ENCODE measurements around the gene ARSK. TPM values are rescaled to one million over a fixed set of nuclear protein-coding genes. Genes with fewer than 3 reads are reported as not detected.

Gene ARSK
- total RNA-seq, 1 experiment from 2014 or later = 8.5 TPM

DNA sequence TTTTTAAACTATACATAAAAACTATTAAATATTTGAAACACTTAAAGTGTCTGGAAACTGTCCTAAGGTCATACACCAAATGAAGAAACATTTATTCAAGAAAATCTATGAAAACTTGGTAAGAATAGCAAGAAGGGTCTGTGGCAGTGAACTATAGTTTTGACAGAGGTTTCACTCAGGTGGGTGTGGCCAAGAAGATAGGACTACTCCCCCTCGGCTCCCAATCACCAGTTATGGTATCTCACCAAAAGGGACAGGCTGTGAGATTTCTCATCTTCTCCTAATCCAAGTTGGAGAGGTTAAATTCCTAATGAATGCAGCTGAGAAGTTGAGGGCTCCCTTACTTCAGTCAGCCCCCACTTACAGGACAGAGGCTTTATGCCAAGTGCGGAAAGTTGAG is 2.9 kb downstream of the ARSK start:
- Histone ChIP-seq H3T11ph (ENCODE audit: low read length) (no peak overlapping the region), H3K27ac (ENCODE audit: insufficient read length, low read depth, low read length) (no peak overlapping the region), H2BK5ac (ENCODE audit: insufficient read length, low read length) (no peak overlapping the region), H2AK5ac (ENCODE audit: insufficient read length, low read length) (no peak overlapping the region), H3K9ac (ENCODE audit: extremely low read depth, insufficient read length, low read length) (no peak overlapping the region), H3K23me2 (ENCODE audit: insufficient read length, low read depth, low read length, poor library complexity, severe bottlenecking) (peaks cover 3% of the 10 kb centered on the region), H2BK120ac (ENCODE audit: low read depth, low read length, poor library complexity, severe bottlenecking) (no peak overlapping the region), H2BK20ac (ENCODE audit: low read depth, low read length, poor library complexity, severe bottlenecking) (no peak overlapping the region), H3K4ac (ENCODE audit: low read depth, low read length) (no peak overlapping the region), H4K5ac (ENCODE audit: insufficient read length, low read depth, low read length) (no peak overlapping the region), H3K23ac (ENCODE audit: insufficient read length, low read depth, low read length) (no peak overlapping the region), H3K18ac (ENCODE audit: insufficient read length, low read depth, low read length) (no peak overlapping the region), H2AFZ (ENCODE audit: low read length) (no peak overlapping the region), H4K20me1 (ENCODE audit: control insufficient read depth, insufficient read depth, insufficient read length) (no peaks in the 10 kb centered on the region), H3K14ac (ENCODE audit: insufficient read depth, low read length) (no peak overlapping the region), H3K4me2 (ENCODE audit: insufficient read depth, insufficient read length, low read length) (no peak overlapping the region), H4K91ac (ENCODE audit: insufficient read length, low read depth, low read length) (no peak overlapping the region), H3K4me1 (ENCODE audit: insufficient read depth, low read length) (peaks cover 3% of the 10 kb centered on the region; the same call in 1 of the 2 replicates), H2BK12ac (ENCODE audit: insufficient read length, low read depth, low read length) (no peak overlapping the region), H3K9me3 (ENCODE audit: control insufficient read depth, low read depth, low read length) (no peaks in the 10 kb centered on the region), H3K79me2 (ENCODE audit: insufficient read depth, low read length) (peaks cover 3% of the 10 kb centered on the region; the same call in 1 of the 2 replicates), H3K56ac (ENCODE audit: insufficient read length, low read depth, low read length) (no peak overlapping the region), H4K8ac (replicated peaks; ENCODE audit: insufficient read length, low read depth, low read length) (no peak overlapping the region), H3K79me1 (ENCODE audit: insufficient read depth, low read depth, low read length, poor library complexity, severe bottlenecking) (peaks cover 2% of the 10 kb centered on the region), H3K27me3 (ENCODE audit: insufficient read depth, low read length) (no peaks in the 10 kb centered on the region), H2BK15ac (ENCODE audit: low read depth, low read length) (no peak overlapping the region)
- Mint-ChIP-seq H3K27ac (no peak overlapping the region), H3K27me3 (ENCODE audit: low read depth) (no peaks in the 10 kb centered on the region), H3K9me3 (no peaks in the 10 kb centered on the region), H3K4me1 (peaks cover 13% of the 10 kb centered on the region in 2 experiments), H3K4me3 (no peak overlapping the region), H3K36me3 (ENCODE audit: insufficient read depth in 1 of 3, low read depth in 3 of 3) (peaks cover 2% of the 10 kb centered on the region in 3 experiments; a peak in 5 of 7 replicates)
- DNase-seq = no peak
- WGBS (ENCODE audit: extremely low coverage, insufficient read length, low lambda C conversion rate) = no CpG with 5 or more reads among the region's 2 CpGs
- TF ChIP-seq, protein P1, sequence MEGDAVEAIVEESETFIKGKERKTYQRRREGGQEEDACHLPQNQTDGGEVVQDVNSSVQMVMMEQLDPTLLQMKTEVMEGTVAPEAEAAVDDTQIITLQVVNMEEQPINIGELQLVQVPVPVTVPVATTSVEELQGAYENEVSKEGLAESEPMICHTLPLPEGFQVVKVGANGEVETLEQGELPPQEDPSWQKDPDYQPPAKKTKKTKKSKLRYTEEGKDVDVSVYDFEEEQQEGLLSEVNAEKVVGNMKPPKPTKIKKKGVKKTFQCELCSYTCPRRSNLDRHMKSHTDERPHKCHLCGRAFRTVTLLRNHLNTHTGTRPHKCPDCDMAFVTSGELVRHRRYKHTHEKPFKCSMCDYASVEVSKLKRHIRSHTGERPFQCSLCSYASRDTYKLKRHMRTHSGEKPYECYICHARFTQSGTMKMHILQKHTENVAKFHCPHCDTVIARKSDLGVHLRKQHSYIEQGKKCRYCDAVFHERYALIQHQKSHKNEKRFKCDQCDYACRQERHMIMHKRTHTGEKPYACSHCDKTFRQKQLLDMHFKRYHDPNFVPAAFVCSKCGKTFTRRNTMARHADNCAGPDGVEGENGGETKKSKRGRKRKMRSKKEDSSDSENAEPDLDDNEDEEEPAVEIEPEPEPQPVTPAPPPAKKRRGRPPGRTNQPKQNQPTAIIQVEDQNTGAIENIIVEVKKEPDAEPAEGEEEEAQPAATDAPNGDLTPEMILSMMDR (conservative IDR thresholded peaks at IDR 0.05) = no peak

Data from H9 (cell line).